Psoas muscle (tissue), 8 donors: ENCODE measurements around the gene OR10A7. TPM values are rescaled to one million over a fixed set of nuclear protein-coding genes. Genes with fewer than 3 reads are reported as not detected.

Source experiments
- ATAC-seq, 4 donors: fragments of 200-7000 bp; cut with Tn5 transposase; one replicate each; pipeline ENCODE4 v1.9.1; 2020; ENCODE audit warnings: moderate library complexity in 3 of 4, mild to moderate bottlenecking in 2 of 4
- DNase-seq, 2 donors: peaks; one replicate each; pipeline ENCODE4 v3.0.0-alpha.2; 2020
- H3K27ac ChIP-seq: fragments of 200-600 bp; one replicate; pipeline ENCODE4 v1.8.0; 2022
- H3K27me3 ChIP-seq, 3 donors: fragments of 200-600 bp in 1 of 3; one replicate each; pipeline versions ENCODE4 v1.6.1 to v1.8.0; 2013 to 2022; ENCODE audit warnings: low read length in 2 of 3, mild to moderate bottlenecking in 2 of 3, moderate library complexity in 1 of 3; ENCODE audit not compliant: insufficient read depth in 3 of 3
- H3K36me3 ChIP-seq, 2 donors: fragments of 200-600 bp in 1 of 2; one replicate each; pipeline versions ENCODE4 v1.6.1 to v1.8.0; 2013 to 2022; ENCODE audit warnings: low read depth in 1 of 2, mild to moderate bottlenecking in 1 of 2, moderate library complexity in 1 of 2; ENCODE audit not compliant: insufficient read depth in 1 of 2
- H3K4me1 ChIP-seq: fragments of 200-600 bp; one replicate; pipeline ENCODE4 v1.8.0; 2022
- H3K4me3 ChIP-seq: fragments of 200-600 bp; one replicate; pipeline ENCODE4 v1.8.0; 2022; ENCODE audit warnings: mild to moderate bottlenecking
- H3K9me3 ChIP-seq: fragments of 200-600 bp; one replicate; pipeline ENCODE4 v1.8.0; 2022
- WGBS, 3 donors: extraction: QIAGEN DNeasy Blood & Tissue Kit; methylation state at CpG; one replicate each; pipeline versions ENCODE4 v1.1.6 to v1.1.7; 2013; 5-methylcytosine and 5-hydroxymethylcytosine counted together
- intact Hi-C, 2 donors: fragments of 100-400 bp; cut with DNase I; formaldehyde crosslinking; loops; one replicate each; pipeline versions ENCODE4 v1.11.0 to v1.14.2; 2022
- polyA plus RNA-seq, 3 donors: library from polyadenylated mRNA; stranded (reverse); fragments of 200-250 nt; gene quantifications; one replicate each; pipeline ENCODE4 v1.2.3, GENCODE V29; 2013
- total RNA-seq, 4 donors: library from RNA; stranded (reverse); fragmentation: NEBNext Ultra II Directional in 2 of 4; extraction: Animal tissue kit (Norgen Biotek cat#: 25700) in 2 of 4; gene quantifications; one replicate each; pipeline versions ENCODE4 v1.2.1 to v1.2.4, GENCODE V29; 2021 to 2023
- TF ChIP-seq, protein P1 (sequence below): fragments of 200-600 bp; IDR thresholded peaks from one replicate; pipeline ENCODE4 v1.8.0; 2022; ENCODE audit warnings: antibody characterized with exemption
- donor health status: healthy with polysubstance abuse.
- donor health status: DM: no; HTN: no; CAD: no; lungs with moderate emphysema.
- donor health status: Bipolar disorder and iron deficiency.
- donor health status: healthy.
- donor health status: DM: yes; HTN: yes; CAD: no.
- donor health status: DM: no; HTN: no; CAD: no.
- donor health status: DM: no; HTN: no; CAD: no.
- donor health status: DM: yes; HTN: yes; CAD: no.

The OR10A7 gene
- total and polyA plus RNA-seq, 7 donors: not detected

DNA sequence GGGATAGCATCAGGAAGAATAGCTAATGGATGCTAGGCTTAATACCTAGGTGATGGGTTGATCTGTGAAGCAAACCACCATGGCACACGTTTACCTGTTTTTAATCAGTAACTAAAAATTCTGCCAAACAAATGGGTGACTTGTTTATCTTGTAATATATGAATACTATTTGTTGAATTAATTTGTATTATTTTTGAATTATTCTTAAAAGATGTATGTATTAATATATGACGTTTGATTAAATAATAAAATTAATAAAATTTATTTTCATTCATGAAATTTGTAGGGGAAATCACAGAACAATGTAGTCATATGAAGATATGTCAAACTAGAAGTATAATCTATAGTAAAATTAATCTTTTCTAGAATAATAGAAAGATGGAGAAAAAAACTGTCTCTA lies 32.3 kb upstream of the OR10A7 start:
- TF ChIP-seq, protein P1, sequence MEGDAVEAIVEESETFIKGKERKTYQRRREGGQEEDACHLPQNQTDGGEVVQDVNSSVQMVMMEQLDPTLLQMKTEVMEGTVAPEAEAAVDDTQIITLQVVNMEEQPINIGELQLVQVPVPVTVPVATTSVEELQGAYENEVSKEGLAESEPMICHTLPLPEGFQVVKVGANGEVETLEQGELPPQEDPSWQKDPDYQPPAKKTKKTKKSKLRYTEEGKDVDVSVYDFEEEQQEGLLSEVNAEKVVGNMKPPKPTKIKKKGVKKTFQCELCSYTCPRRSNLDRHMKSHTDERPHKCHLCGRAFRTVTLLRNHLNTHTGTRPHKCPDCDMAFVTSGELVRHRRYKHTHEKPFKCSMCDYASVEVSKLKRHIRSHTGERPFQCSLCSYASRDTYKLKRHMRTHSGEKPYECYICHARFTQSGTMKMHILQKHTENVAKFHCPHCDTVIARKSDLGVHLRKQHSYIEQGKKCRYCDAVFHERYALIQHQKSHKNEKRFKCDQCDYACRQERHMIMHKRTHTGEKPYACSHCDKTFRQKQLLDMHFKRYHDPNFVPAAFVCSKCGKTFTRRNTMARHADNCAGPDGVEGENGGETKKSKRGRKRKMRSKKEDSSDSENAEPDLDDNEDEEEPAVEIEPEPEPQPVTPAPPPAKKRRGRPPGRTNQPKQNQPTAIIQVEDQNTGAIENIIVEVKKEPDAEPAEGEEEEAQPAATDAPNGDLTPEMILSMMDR: no peak
- intact Hi-C loops: no loop called here
- Histone ChIP-seq H3K27me3 (no peaks in the 10 kb centered on the region), H3K36me3 (no peaks in the 10 kb centered on the region), H3K27ac (no peak overlapping the region), H3K4me3 (no peak overlapping the region), H3K4me1 (no peaks in the 10 kb centered on the region), H3K9me3 (no peaks in the 10 kb centered on the region)
- DNase-seq: no peak
- ATAC-seq: no peak
- 6 to 10% (median 9%) methylated on average over 2 of the region's 2 CpGs for WGBS, 3 donors

- Histone ChIP-seq H3K4me1 (no peaks in the 10 kb centered on the region), H3K9me3 (no peaks in the 10 kb centered on the region), H3K27ac (no peak overlapping the region), H3K27me3 (no peaks in the 10 kb centered on the region), H3K36me3 (no peaks in the 10 kb centered on the region), H3K4me3 (no peak overlapping the region)
- intact Hi-C loops: no loop called here
- DNase-seq (no peak), ATAC-seq (peak in 3 of 4 donors; percentile 63 to 76 (median 76))
- WGBS, 3 donors: 0 to 1% (median 0%) methylated on average over 4 of the region's 4 CpGs
- TF ChIP-seq, protein P1: peak; percentile 79
Observed at GRCh38 chr12:55188974-55189556, 31.8 kb upstream of the OR10A7 start.

GRCh38 chr12:55194382-55194781 lies 26.4 kb upstream of the OR10A7 start:
- WGBS, 3 donors: 77 to 89% (median 79%) methylated on average over 3 of the region's 3 CpGs
- Histone ChIP-seq H3K36me3 (no peaks in the 10 kb centered on the region), H3K4me3 (no peak overlapping the region), H3K27me3 (peaks cover 0 to 9% (median 0%) of the 10 kb centered on the region in 3 donors), H3K27ac (no peak overlapping the region), H3K9me3 (no peaks in the 10 kb centered on the region), H3K4me1 (no peaks in the 10 kb centered on the region)
- TF ChIP-seq, protein P1: no peak
- DNase-seq: no peak
- no peak for ATAC-seq
- intact Hi-C loops: loop anchor here in 1 of 2 donors (5.0 kb wide), 1 partner anchor 423 kb away; no protein-coding TSS in a partner anchor

- Histone ChIP-seq H3K27ac (no peak overlapping the region), H3K9me3 (no peaks in the 10 kb centered on the region), H3K27me3 (no peaks in the 10 kb centered on the region), H3K4me1 (no peaks in the 10 kb centered on the region), H3K36me3 (no peaks in the 10 kb centered on the region), H3K4me3 (no peak overlapping the region)
- ATAC-seq (no peak), DNase-seq (no peak)
- WGBS, 3 donors: 33 to 58% (median 48%) methylated on average over 1 of the region's 1 CpG
- intact Hi-C loops: no loop called here
- TF ChIP-seq, protein P1: no peak
Observed at GRCh38 chr12:55226523-55226922, 5.7 kb downstream of the OR10A7 start.

GRCh38 chr12:55227643-55228042 lies 6.8 kb downstream of the OR10A7 start:
- intact Hi-C loops: no loop called here
- no peak for ATAC-seq
- TF ChIP-seq, protein P1: no peak

More at GRCh38 chr12:55227643-55228042, 6.8 kb downstream of the OR10A7 start:
- no peaks in the 10 kb centered on the region for H3K36me3 ChIP-seq
- no peak for DNase-seq
- WGBS, 3 donors: 35 to 48% (median 35%) methylated on average over 3 of the region's 3 CpGs
- no peak overlapping the region for H3K4me3 ChIP-seq
- H3K4me1 ChIP-seq: no peaks in the 10 kb centered on the region
- no peak overlapping the region for H3K27ac ChIP-seq
- no peaks in the 10 kb centered on the region for H3K27me3 ChIP-seq
- H3K9me3 ChIP-seq: no peaks in the 10 kb centered on the region
